Measurements from ENCODE around the gene FLNC.

Gene FLNC

DNA sequence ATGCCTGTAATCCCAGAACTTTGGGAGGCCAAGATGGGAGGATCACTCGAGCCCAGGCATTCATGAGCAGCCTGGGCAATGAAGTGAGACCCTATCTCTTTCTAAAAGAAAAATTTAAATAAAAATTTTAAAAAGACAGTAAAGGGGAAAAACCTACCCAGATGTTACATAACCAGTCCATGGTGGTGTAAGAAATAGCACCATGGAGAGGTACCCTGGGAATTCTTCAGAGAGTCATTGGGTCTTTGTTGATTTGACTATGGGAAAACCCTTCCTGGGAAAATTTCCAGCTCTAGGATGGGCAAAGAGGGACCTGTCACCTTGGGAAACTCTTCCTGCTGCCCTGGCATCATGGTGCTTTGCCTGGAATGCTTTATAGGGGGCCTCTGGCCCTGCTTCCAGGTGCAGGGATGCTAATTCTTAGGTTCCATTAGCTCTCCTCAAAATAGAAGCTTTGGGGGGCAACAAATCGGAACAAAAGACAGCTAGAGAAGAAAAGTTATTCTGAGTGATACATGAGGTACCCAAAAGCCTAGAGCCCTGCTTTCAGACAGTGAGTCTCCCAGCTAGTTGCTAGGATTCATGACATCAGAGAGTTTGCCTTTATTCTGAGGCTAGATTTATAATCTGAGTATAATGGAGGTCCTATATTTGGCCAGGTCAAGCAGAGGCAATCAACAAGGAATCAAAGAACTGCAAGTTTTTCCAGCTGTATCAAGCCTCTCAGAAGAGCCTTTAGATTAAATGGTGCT lies 28.4 kb upstream of the FLNC start:
- no peak for DNase-seq

DNA sequence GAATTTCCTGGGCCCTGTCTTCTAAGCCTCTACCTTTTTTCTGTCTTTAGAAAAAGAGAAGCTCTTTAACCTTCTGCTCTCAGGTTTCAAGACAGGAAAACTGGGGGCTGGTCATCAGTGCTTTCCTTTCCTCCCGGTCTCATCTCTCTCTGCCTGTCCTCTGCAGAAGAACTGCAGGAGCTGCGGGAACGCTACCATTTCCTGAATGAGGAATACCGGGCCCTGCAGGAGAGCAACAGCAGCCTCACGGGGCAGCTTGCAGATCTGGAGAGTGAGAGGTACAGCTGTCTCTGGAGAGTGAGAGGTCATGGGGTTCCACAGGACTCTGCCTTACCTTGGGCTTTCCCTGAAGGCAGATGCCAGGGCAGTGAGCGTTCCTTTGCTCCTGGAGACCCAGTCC lies 25.7 kb upstream of the FLNC start:
- no peak for DNase-seq

GRCh38 chr7:128805225-128805624 lies 25.0 kb upstream of the FLNC start:
- no peak for DNase-seq

DNA sequence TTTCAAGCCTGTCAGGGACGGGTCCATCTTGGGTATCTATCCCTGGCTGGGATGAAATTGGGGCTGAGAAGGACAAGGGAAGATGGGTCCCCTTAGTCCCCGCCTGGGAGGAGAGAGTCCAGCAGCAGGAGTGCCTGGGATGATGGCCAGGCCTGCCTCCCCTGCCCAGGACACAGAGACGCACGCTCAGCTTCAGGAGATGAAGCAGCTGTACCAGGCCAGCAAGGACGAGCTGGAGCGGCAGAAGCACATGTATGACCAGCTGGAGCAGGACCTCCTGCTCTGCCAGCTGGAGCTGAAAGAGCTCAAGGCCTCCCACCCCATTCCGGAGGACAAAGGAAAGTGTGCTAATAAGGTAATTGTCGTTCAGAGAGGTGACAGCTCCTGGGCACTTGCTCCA lies 23.0 kb upstream of the FLNC start:
- no peak for DNase-seq

GRCh38 chr7:128809363-128809762 lies 20.8 kb upstream of the FLNC start:
- DNase-seq: no peak

- no peak for DNase-seq
Observed at GRCh38 chr7:128810473-128810872, 19.7 kb upstream of the FLNC start.

- no peak for DNase-seq
Observed at GRCh38 chr7:128810997-128811396, 19.2 kb upstream of the FLNC start.

- no peak for DNase-seq
Observed at GRCh38 chr7:128811631-128812430, 18.4 kb upstream of the FLNC start.

DNA sequence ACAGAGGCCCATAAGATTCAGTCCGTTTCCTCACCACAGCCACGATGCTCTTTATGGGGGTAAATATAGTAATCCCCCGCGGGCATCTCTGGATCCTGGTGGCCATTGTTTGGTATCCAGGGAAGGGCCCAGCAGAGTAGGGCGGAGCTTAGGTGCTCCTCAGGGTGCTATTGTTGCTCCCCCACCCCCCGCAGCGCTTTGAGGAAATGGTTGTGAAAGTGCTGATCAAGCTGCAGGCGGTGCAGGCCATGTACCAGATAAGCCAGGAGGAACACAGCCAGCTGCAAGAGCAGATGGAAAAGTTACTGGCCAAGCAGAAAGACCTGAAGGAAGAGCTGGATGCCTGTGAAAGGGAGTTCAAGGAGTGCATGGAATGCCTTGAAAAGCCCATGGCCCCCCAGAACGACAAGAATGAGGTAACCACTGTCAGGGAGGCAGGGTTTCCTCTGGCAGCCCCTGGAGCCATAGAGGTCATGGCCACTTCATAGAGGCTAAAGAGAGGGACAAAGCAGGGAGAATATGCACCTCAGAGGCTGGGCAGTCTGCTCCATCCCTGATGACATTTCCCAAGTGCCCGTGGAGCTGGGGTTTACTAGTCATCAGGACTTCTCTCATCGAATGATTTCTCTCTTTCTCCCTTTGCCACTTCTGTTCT lies 17.6 kb upstream of the FLNC start:
- DNase-seq: no peak

DNA sequence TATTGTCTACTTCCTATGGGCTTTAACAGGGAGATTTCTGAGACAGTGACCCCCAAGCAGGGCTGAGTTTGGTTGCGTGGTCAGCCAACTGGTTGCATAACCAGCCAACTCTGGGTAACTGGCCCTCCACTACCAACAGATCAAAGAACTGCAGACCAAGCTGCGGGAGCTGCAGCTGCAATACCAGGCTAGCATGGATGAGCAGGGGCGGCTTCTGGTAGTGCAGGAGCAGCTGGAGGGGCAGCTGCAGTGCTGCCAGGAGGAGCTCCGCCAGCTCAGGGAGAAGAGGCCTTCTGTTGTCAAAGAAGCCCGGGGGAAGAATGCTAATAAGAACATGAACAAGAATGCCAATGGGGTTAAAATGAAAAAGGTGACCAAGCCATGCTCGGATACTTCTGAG lies 15.7 kb upstream of the FLNC start:
- peak; percentile 29 for DNase-seq

- no peak for DNase-seq
Observed at GRCh38 chr7:128815289-128815942, 14.8 kb upstream of the FLNC start.

DNA sequence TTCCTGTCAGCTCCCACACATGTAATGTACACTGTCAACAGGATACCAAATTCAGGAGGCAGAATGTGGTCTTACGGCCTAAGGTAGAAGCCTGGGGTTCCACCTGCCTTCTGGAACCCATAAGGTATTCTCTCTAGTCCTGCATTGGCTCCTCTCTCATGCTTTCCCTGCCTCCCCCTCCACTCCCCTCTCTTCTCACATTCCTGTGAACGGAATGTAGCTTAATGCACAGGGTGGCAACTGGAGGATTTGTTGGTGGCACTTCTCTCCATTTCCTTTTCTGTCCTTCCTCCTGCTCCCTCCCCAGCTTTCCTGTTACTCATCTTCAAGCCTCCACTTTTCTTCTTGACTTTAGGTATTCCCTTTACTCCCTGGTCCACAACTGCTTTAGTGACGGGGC lies 11.5 kb upstream of the FLNC start:
- DNase-seq: no peak

DNA sequence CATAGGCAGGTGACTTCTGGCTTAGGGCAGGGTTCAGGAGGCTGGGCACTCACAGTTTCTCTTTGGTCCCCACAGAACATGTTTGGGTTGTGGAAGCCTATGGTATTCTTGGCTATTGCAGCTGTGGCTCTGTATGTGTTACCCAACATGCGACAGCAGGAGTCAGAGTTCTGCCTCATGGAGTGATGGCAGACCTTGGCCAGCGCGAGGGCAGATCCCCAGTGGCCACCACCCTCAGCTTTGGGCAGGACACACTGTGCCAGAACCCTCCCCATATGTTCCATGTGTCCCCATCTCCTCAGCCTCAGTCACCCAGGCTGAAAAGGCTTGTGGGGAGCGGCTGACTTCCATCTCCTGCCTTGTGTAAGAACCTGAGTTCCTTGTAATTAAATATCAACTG lies 8.5 kb upstream of the FLNC start:
- no peak for DNase-seq

DNA sequence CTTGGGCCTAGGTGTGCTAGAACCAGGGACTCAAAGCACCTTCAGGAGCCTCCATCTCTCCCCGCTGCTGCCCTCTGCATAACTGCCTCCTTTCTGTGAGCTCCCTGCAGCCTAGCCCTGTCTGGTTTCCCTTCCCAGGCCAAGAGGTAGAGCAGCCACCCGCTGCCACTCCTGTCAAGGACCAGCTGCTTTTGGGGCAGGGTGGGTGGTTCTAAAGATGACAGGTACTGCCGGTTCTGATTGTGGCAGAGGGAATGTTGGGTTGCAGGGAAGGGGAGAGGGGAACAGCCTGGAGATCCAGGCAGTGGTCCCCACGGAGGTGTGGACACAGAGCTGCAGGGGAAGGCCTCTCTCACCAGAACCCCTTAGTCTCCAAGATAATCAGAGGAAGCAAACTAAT lies 3.7 kb upstream of the FLNC start:
- DNase-seq: no peak

DNA sequence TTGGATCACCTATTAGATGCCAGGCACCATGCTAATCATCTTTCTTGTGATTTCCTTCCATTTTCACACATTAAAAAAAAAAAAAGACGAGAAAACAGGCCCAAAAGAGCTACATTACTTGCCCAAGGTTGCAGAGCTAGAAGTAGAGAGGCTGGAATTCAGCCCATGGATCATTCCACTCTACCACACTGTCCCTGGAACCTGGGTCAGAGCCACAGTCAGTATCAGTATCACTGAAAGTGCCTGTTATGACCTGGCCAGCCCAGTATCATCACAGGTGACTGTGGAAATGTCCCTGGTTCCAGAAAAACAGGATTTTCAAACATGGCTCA lies 3.3 kb upstream of the FLNC start:
- no peak for DNase-seq

- DNase-seq: no peak
Observed at GRCh38 chr7:128827248-128827958, 2.8 kb upstream of the FLNC start.

DNA sequence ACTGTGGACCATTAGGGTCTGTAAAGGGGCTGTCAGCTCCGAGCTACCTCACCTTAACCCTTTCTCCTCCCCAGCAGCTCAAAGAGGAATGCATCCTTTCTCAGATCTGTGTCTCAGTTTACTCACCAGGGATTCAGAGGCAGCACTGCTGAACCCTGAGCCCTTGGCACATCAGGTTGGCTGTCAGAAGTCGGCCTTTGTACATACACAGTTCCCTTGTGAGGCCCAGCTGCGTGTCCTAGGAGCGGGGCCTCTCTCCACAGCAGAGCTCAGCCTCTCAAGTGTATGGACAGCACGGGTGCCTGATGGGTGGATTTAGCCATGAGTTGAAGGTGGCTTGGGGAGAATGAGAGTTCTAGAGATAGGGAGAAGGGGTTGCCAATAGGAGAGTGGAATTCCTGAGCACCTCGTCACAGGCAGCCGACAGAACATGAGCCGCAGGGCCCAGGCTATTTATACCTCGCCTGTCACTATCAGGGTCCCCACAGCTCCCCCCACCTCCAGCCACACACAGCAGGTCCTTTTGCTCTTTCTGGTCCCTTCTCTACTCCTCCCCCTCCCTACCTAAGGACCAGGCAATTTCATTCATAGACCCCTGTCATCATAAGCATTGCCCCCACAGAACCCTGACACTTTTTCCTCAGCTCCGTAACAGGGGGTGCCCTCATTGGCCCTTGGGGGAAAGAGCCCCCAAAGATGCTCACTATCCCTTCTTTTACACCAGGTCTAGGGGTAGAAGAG lies 2.1 kb upstream of the FLNC start:
- no peak for DNase-seq

DNA sequence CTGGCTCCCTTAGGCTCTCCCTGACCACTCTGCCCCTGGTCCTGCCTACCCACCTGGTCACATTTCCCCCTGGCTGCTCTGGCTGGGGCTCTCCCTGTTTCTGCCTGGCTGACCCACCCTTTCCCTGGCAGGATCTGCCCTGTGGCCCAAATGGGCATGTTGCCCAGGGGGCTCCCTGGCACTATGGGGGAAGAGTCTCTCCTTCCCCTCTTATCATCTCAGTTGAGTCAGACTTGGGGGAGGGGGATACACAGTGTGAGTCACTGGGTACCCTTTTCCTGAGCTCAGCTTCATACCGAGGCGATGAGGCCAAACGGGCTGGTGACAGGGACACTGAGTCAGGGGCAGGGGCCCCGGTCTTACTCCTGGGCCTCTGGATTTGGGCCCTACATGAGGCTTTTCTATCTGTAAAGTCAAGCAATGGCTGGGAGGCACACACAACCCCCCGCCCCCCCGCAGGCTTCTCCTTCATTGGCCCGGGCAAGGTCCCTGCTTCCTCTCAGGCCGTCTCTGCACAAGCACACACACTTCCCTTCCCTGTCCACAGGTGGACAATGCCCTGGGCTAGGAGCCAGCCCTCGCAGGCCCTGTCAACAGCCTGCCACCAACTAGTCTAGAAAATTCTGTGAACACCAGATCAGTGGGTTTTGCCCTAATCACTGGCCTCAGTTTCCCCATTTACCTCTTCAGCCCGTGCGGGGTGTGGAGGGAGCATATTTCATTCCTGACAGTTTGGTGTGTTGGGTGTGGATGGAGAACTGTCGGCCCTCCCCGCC lies 627 bp upstream of the FLNC start:
- DNase-seq: no peak

DNA sequence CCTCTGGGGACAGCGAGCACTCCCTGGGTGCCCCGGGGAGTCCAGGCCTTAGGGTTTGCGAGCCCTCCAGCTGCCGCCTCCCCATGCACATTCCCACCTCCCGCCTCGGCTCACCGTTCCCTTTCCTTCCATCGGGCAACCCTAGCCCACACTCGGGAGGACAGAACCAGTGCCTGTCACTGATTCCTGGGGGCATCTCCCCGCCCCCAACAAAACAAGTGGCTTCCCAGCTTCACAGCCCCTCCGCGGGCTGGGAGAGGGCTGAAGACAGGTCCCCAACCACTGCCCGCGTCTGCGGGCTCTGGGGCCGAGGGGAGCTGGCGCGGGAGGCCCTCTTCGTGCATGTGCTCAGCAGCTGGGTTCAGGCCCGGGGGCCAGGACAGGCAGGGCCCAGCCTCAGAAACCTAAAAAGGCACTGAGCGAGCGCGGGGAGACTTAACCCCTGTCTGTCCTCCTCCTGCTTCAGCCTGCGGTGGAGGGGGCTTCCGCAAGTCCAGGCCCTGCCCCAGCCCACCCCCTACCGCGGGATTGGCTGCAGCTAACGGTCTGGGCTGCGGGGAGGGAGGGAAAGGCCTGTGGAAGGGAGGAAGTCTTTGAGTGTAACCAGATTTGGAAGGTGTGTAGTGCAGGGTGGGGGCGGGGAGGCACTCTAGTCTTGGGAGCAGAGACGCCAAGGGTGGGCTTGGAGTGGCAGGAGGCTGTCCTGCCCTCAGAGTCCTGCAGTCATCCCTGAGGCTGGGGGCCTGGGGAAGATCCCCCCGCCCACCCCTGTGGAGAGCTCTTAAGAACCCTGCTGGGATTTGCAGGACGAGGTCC lies 1.2 kb downstream of the FLNC start:
- DNase-seq: peak; percentile 77
